ENCODE data around the gene OTOP2. TPM values are rescaled to one million over a fixed set of nuclear protein-coding genes. Genes with fewer than 3 reads are reported as not detected.

The OTOP2 gene
- total and polyA plus RNA-seq, 10 of the 15 experiments (the other 5 are each of a cell fraction or from before 2014, with no cell fraction given) = not detected

GRCh38 chr17:74900208-74900607 lies 23.9 kb upstream of the OTOP2 start:
- CTCF ChIA-PET = no interaction called here
- Histone ChIP-seq H2AFZ (ENCODE audit: control insufficient read depth, low read depth, low read length) (no peak overlapping the region), H3K9me3 (replicated peaks; ENCODE audit: control insufficient read depth, insufficient read depth, low read length) (no peaks in the 10 kb centered on the region), H3K4me3 (no peak overlapping the region), H3K27ac (ENCODE audit: control insufficient read depth, insufficient read depth) (no peak overlapping the region), H3K27me3 (replicated peaks in 1 of 2; ENCODE audit: control insufficient read depth in 2 of 2, insufficient read depth in 2 of 2, low read length in 1 of 2) (peaks cover 4 to 8% of the 10 kb centered on the region in 2 experiments; a peak in 2 of 4 replicates), H3K36me3 (ENCODE audit: control insufficient read depth in 2 of 2, insufficient read depth in 2 of 2, low read length in 1 of 2) (no peaks in the 10 kb centered on the region), H3K4me2 (ENCODE audit: control insufficient read depth, insufficient read depth) (no peak overlapping the region), H4K20me1 (ENCODE audit: control insufficient read depth, insufficient read depth) (no peaks in the 10 kb centered on the region), H3K4me1 (ENCODE audit: control insufficient read depth, insufficient read depth, low read length) (no peaks in the 10 kb centered on the region), H3K79me2 (ENCODE audit: control insufficient read depth, insufficient read depth, low read length) (no peaks in the 10 kb centered on the region), H3K9ac (ENCODE audit: control insufficient read depth, insufficient read depth, low read length) (no peak overlapping the region)
- RAD21 ChIA-PET (ENCODE audit: unreplicated experiment) = no interaction called here
- SMC1A ChIA-PET (ENCODE audit: uncharacterized antibody, unreplicated experiment) = no interaction called here
- WGBS (ENCODE audit: insufficient coverage, insufficient replicate concordance, low lambda C conversion rate, missing lambda C conversion rate) = 26% methylated on average over 8 of the region's 8 CpGs
- POLR2A ChIA-PET = interaction anchor here (0.6 kb wide), 1 partner anchor 86 kb away, joined by 3 read pairs; no protein-coding TSS in a partner anchor
- in situ Hi-C loops (cut with MboI) (no loop called here), intact Hi-C loops (cut with micrococcal nuclease; ENCODE audit: unreplicated experiment) (no loop called here)
- TF ChIP-seq RAD21 (IDR thresholded peaks at IDR 0.05; ENCODE audit: insufficient read depth, low read depth, low read length) = no peak
- TF ChIP-seq MLLT1 (IDR thresholded peaks at IDR 0.05) = no peak
- TF ChIP-seq, protein P1, sequence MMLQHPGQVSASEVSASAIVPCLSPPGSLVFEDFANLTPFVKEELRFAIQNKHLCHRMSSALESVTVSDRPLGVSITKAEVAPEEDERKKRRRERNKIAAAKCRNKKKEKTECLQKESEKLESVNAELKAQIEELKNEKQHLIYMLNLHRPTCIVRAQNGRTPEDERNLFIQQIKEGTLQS (IDR thresholded peaks at IDR 0.05; ENCODE audit: borderline replicate concordance, extremely low read depth, low read depth, low read length) = no peak
- no TSS peak for BruUV-seq (replicated peaks)
- ATAC-seq (no peak), FAIRE-seq (no peak), DNase-seq (ENCODE audit: low read depth, low spot score) (no peak)

GRCh38 chr17:74901353-74902135 lies 22.5 kb upstream of the OTOP2 start:
- H3K79me2 ChIP-seq (ENCODE audit: control insufficient read depth, insufficient read depth, low read length) = no peaks in the 10 kb centered on the region
- intact Hi-C loops (cut with micrococcal nuclease; ENCODE audit: unreplicated experiment) (no loop called here), in situ Hi-C loops (cut with MboI) (no loop called here)
- DNase-seq (ENCODE audit: low read depth, low spot score) (no peak), FAIRE-seq (no peak), ATAC-seq (no peak)
- SMC1A ChIA-PET (ENCODE audit: uncharacterized antibody, unreplicated experiment) = no interaction called here
- CTCF ChIA-PET = no interaction called here
- POLR2A ChIA-PET = no interaction called here
- 32% methylated on average over 14 of the region's 14 CpGs for WGBS (ENCODE audit: insufficient coverage, insufficient replicate concordance, low lambda C conversion rate, missing lambda C conversion rate)
- no peaks in the 10 kb centered on the region for H3K4me1 ChIP-seq (ENCODE audit: control insufficient read depth, insufficient read depth, low read length)
- no peak overlapping the region for H2AFZ ChIP-seq (ENCODE audit: control insufficient read depth, low read depth, low read length)
- no peak overlapping the region for H3K4me3 ChIP-seq
- no peak overlapping the region for H3K9ac ChIP-seq (ENCODE audit: control insufficient read depth, insufficient read depth, low read length)
- H3K36me3 ChIP-seq (ENCODE audit: control insufficient read depth in 2 of 2, insufficient read depth in 2 of 2, low read length in 1 of 2) = no peaks in the 10 kb centered on the region
- TF ChIP-seq ASH2L (IDR thresholded peaks at IDR 0.05; ENCODE audit: borderline replicate concordance, low read depth) (no peak), DPF2 (IDR thresholded peaks at IDR 0.05) (no peak), ZBED1 (IDR thresholded peaks at IDR 0.05; ENCODE audit: borderline replicate concordance) (no peak), STAT3 (IDR thresholded peaks at IDR 0.05; ENCODE audit: low read depth, low read length) (no peak), SREBF1 (IDR thresholded peaks at IDR 0.05; ENCODE audit: low read length) (no peak), ELK1 (IDR thresholded peaks at IDR 0.05; ENCODE audit: low read depth, low read length) (no peak), MTA3 (IDR thresholded peaks at IDR 0.05; ENCODE audit: borderline replicate concordance, low read length) (no peak), SMARCA5 (IDR thresholded peaks at IDR 0.05) (no peak), GABPA (IDR thresholded peaks at IDR 0.05; ENCODE audit: low read depth) (no peak)
- H4K20me1 ChIP-seq (ENCODE audit: control insufficient read depth, insufficient read depth) = no peaks in the 10 kb centered on the region
- no peaks in the 10 kb centered on the region for H3K9me3 ChIP-seq (replicated peaks; ENCODE audit: control insufficient read depth, insufficient read depth, low read length)
- no peak overlapping the region for H3K4me2 ChIP-seq (ENCODE audit: control insufficient read depth, insufficient read depth)
- RAD21 ChIA-PET (ENCODE audit: unreplicated experiment) = no interaction called here
- H3K27me3 ChIP-seq (replicated peaks in 1 of 2; ENCODE audit: control insufficient read depth in 2 of 2, insufficient read depth in 2 of 2, low read length in 1 of 2) = peaks cover 1 to 3% of the 10 kb centered on the region in 2 experiments; a peak in 2 of 4 replicates
- no TSS peak for BruUV-seq (replicated peaks)
- H3K27ac ChIP-seq (ENCODE audit: control insufficient read depth, insufficient read depth) = no peak overlapping the region

All from GM12878 (cell line).